Adipocyte (in vitro differentiated cells): ENCODE data around the gene VIM.

Experiments
- DNase-seq: peaks from one replicate; pipeline ENCODE4 v3.0.0-alpha.2; 2015; ENCODE audit warnings: low read depth
- H3K27me3 ChIP-seq: replicated peaks from 2 replicates; pipeline ENCODE4 v1.7.0; 2013; ENCODE audit warnings: mild to moderate bottlenecking, low read length, moderate library complexity; ENCODE audit not compliant: control insufficient read depth, insufficient read depth
- H3K36me3 ChIP-seq: 2 replicates; pipeline ENCODE4 v1.7.0; 2013; ENCODE audit warnings: low read length, mild to moderate bottlenecking, moderate library complexity; ENCODE audit not compliant: control insufficient read depth, insufficient read depth, severe bottlenecking
- H3K4me1 ChIP-seq: 2 replicates; pipeline ENCODE4 v1.7.0; 2013; ENCODE audit warnings: mild to moderate bottlenecking, low read length, moderate library complexity; ENCODE audit not compliant: control insufficient read depth, insufficient read depth
- H3K4me3 ChIP-seq: 2 replicates; pipeline ENCODE4 v1.7.0; 2013; ENCODE audit warnings: mild to moderate bottlenecking, low read length, moderate library complexity
- H3K9ac ChIP-seq: 2 replicates; pipeline ENCODE4 v1.7.0; 2013; ENCODE audit warnings: mild to moderate bottlenecking, low read length, moderate library complexity
- H3K9me3 ChIP-seq: 2 replicates; pipeline ENCODE4 v1.7.0; 2013; ENCODE audit warnings: mild to moderate bottlenecking, low read length, moderate library complexity; ENCODE audit not compliant: control insufficient read depth

Gene VIM

DNA sequence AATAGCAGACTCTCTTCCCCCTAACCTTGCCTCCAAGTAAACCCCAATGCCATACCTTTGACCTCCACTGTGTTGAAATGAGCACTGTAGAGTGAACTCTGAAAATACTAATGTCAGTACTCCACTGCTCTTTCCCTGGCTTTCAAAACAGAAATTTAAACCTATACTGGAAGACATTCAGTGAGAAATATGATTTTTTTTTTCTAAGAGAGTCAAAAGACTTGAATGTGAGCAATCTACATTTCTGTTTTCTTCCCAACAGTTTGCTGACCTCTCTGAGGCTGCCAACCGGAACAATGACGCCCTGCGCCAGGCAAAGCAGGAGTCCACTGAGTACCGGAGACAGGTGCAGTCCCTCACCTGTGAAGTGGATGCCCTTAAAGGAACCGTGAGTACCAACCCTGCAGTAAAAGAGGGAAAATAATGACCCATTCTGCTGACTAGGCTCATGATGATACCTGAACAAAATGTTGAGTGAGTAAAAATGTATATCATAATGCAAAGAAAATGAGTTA is 6.4 kb downstream of the VIM start:
- DNase-seq, result no peak
- peak overlapping the region; percentile 98 for H3K9ac ChIP-seq
- no peaks in the 10 kb centered on the region for H3K27me3 ChIP-seq
- no peaks in the 10 kb centered on the region for H3K9me3 ChIP-seq
- H3K36me3 ChIP-seq, result peaks cover 81% of the 10 kb centered on the region
- H3K4me1 ChIP-seq, result peaks cover 64% of the 10 kb centered on the region
- H3K4me3 ChIP-seq, result peak overlapping the region; percentile 90

GRCh38 chr10:17235136-17235535 is 7.1 kb downstream of the VIM start:
- H3K9me3 ChIP-seq, result no peaks in the 10 kb centered on the region
- peak overlapping the region; percentile 98 for H3K9ac ChIP-seq
- H3K4me3 ChIP-seq, result peak overlapping the region; percentile 90
- H3K4me1 ChIP-seq, result peaks cover 64% of the 10 kb centered on the region
- H3K36me3 ChIP-seq, result peaks cover 80% of the 10 kb centered on the region
- H3K27me3 ChIP-seq, result no peaks in the 10 kb centered on the region
- peak; percentile 28 for DNase-seq

DNA sequence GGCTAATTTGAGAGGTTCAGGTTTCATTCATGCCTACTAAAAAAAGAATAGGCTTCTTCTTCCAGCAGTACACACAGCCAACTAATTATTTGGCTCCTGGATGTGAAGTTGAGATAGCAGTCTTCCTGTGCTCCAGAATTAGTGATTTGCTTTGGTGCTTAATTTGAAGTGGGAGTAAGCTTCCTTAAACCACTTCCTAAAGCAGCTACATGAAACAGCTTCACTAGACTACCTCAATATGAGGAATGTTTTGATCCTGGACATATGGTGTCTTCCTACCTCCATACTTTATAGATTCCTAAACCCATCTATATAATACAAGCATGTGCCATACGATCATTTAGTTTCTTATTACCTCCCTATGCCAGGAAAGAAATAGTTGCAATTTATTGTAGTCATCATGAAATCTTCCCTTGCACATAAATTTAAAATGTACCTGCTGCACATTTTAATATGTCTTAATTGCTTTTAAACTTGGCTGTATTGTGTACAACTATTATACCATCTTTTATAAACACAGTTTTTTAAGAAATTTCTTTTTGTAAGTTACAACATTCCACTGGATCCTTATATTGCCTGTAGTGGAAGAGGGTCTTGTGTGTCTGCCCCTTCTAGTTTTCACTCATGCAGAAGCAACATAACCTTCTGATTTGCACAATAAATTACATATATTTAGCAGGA is 8.6 kb downstream of the VIM start:
- peaks cover 65% of the 10 kb centered on the region for H3K36me3 ChIP-seq
- H3K27me3 ChIP-seq, result no peaks in the 10 kb centered on the region
- peaks cover under 1% of the 10 kb centered on the region for H3K9me3 ChIP-seq
- no peak for DNase-seq
- H3K4me3 ChIP-seq, result peak overlapping the region; percentile 90
- peak overlapping the region; percentile 98 for H3K9ac ChIP-seq
- peaks cover 64% of the 10 kb centered on the region for H3K4me1 ChIP-seq

DNA sequence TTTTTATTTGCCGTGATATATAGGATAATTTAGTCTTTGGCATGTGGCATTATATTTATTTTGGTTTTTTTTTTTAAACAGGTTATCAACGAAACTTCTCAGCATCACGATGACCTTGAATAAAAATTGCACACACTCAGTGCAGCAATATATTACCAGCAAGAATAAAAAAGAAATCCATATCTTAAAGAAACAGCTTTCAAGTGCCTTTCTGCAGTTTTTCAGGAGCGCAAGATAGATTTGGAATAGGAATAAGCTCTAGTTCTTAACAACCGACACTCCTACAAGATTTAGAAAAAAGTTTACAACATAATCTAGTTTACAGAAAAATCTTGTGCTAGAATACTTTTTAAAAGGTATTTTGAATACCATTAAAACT is 9.1 kb downstream of the VIM start:
- peaks cover 60% of the 10 kb centered on the region for H3K36me3 ChIP-seq
- no peak for DNase-seq

DNA sequence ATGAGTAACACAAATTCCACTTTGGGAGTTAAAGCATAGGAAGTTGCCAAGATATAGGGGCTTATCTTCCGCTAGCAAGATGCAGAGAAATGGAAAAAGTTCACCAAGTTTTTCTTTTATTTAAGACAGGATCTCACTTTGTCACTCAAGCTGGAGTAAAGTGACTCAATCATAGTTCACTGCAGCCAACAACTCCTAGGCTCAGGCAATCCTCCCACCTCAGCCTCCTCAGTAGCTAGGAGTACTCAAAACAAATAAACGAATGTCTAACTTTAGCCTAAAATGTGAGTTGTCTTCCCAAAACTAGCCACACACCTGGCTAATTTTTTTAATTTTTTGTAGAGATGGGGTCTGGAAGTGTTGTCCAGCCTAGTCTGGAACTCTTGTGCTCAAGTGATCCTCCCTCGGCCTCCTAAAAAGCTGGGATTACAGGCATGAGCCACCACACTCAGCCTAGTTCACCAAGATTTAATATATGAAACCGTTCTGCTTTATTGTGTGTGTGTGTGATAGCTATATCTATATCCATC is 9.9 kb downstream of the VIM start:
- peaks cover 53% of the 10 kb centered on the region for H3K4me1 ChIP-seq
- H3K9me3 ChIP-seq, result peaks cover 5% of the 10 kb centered on the region
- H3K9ac ChIP-seq, result peak overlapping the region; percentile 62
- H3K27me3 ChIP-seq, result no peaks in the 10 kb centered on the region
- peak; percentile 49 for DNase-seq
- H3K36me3 ChIP-seq, result peaks cover 52% of the 10 kb centered on the region
- H3K4me3 ChIP-seq, result peak overlapping the region; percentile 3

More for the DNA sequence above, 9.1 kb downstream of the VIM start:
- peak overlapping the region; percentile 98 for H3K9ac ChIP-seq
- peaks cover 5% of the 10 kb centered on the region for H3K9me3 ChIP-seq
- peak overlapping the region; percentile 90 for H3K4me3 ChIP-seq
- peaks cover 59% of the 10 kb centered on the region for H3K4me1 ChIP-seq
- H3K27me3 ChIP-seq, result no peaks in the 10 kb centered on the region

DNA sequence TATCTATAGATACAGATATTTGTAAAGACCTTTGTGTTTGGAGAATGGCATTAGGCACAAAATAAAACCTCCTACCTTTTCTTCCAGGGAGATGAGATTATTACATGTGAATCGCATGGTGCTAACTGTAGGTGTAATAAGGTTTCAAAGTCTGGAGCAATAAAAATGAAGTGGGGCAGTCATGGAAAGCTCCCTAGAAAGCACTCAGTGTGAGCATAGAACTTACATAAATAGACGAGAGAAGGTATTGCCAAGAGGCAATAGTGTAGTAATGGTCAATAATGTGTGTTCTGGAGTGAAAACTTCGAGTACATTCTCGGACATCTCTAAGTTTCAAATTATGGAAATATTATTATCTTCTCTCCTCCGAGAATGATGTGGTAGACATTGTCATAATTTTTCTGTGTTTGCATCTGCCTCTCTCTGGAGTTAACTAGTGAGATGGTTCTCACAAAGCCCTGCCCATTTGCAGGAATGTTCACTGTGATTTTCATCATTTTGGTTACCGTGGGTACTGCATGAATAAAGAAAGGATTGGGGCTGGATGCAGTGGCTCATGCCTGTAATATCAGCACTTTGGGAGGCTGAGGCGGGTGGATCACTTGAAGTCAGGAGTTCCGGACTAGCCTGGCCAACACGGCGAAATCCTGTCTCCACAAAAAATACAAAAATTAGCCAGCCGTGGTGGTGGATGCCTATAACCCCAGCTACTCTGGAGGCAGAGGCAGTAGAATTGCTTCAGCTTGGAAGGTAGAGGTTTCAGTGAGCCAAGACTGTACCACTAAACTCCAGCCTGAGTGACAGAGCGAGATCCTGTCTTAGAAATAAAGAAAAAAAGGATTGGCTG is 10.6 kb downstream of the VIM start:
- no peak overlapping the region for H3K4me3 ChIP-seq
- H3K4me1 ChIP-seq, result peaks cover 46% of the 10 kb centered on the region
- H3K36me3 ChIP-seq, result peaks cover 45% of the 10 kb centered on the region
- peak; percentile 82 for DNase-seq
- peak overlapping the region; percentile 62 for H3K9ac ChIP-seq
- peaks cover 5% of the 10 kb centered on the region for H3K9me3 ChIP-seq
- H3K27me3 ChIP-seq, result no peaks in the 10 kb centered on the region

DNA sequence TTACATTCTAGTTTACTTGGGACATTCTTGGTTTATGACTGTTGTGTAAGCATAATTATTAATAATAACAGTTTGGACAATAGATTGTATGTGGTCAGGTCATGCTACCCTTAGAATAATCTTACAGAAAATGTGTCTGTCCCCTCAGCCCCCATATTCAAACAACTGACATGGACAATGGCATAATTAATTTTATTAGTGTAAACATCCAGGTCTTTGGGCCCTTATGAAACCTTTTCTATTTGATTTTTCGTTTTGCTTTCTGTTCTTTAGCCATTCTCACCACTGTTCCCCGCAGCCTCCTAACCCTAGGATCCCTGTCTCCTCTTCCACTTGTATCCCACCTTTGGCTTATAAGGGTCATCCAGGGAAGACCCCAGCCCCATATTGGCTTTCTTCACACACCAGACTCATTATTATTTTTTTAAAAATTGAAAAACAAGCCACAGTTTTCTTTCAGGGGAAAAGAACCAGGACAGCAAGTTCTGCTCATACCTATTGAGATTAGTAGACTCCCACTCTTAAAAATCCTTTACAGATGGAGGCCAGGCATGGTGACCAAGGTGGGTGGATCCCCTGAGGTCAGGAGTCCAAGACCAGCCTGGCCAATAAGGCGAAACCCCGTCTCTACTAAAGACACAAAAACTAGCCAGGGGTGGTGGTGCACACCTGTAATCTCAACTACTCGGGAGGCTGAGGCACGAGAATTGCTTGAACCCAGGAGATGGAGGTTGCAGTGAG is 11.5 kb downstream of the VIM start:
- Histone ChIP-seq H3K36me3 (peaks cover 36% of the 10 kb centered on the region), H3K27me3 (no peaks in the 10 kb centered on the region), H3K9me3 (peaks cover 5% of the 10 kb centered on the region), H3K4me1 (peaks cover 38% of the 10 kb centered on the region), H3K4me3 (no peak overlapping the region), H3K9ac (no peak overlapping the region)
- DNase-seq, result no peak

DNA sequence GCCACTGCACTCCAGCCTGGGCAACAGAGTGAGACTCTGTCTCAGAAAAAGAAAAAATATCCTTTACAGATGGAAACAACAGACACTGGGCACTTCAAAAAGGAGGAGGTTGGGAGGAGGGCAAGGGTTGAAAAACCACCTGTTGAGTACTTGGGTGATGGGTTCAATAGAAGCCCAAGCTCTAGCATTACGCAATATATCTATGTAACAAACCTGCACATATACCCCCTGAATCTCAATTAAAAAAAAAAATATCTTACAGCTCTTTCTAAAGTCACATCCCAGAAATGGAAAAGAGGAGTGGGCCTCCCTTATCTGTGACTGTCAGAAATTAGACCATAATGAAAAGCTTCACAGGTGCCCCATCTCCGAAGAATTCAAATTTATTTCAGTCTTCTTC is 12.1 kb downstream of the VIM start:
- DNase-seq, result no peak
- no peak overlapping the region for H3K4me3 ChIP-seq

GRCh38 chr10:17240616-17241015 is 12.6 kb downstream of the VIM start:
- H3K4me1 ChIP-seq, result peaks cover 27% of the 10 kb centered on the region
- H3K9ac ChIP-seq, result no peak overlapping the region
- H3K4me3 ChIP-seq, result no peak overlapping the region
- H3K27me3 ChIP-seq, result no peaks in the 10 kb centered on the region
- H3K9me3 ChIP-seq, result peaks cover 5% of the 10 kb centered on the region
- peak; percentile 17 for DNase-seq
- peaks cover 25% of the 10 kb centered on the region for H3K36me3 ChIP-seq

More for the DNA sequence above, 12.1 kb downstream of the VIM start:
- Histone ChIP-seq H3K4me1 (peaks cover 32% of the 10 kb centered on the region), H3K9ac (no peak overlapping the region), H3K36me3 (peaks cover 30% of the 10 kb centered on the region), H3K9me3 (peaks cover 5% of the 10 kb centered on the region), H3K27me3 (no peaks in the 10 kb centered on the region)

DNA sequence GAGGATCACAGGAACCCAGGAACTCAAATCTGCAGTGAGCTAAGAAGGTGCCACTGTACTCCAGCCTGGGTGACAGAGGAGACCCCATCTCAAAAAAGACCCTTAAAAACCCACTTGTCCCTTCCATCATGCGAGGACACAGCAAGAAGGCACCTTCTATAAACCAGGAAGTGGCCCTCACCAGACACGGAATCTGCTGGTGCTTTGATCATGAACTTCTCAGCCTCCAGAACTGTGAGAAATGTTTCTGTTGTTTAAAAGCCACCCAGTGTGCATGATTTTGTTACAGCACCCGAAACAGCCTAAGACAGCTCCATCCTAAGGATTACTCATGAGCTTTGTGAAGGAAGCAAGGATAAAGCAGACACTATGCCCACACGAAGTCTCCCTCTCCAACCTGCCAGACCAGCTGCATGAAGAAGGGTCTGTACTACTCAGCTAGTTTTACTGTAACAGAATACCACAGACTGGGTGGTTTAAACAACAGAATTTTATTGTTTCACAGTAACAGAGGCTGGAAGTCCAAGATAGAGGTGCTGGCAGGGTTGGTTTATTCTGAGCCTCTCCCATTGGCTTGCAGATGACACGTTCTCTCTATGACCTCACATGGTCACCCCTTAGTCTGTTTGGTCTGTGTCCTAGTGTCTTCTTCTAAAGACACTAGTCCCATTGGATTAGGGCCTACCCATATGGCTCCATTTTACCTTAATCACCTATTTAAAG is 13.7 kb downstream of the VIM start:
- Histone ChIP-seq H3K4me1 (peaks cover 15% of the 10 kb centered on the region), H3K9me3 (peaks cover 5% of the 10 kb centered on the region), H3K9ac (no peak overlapping the region), H3K27me3 (no peaks in the 10 kb centered on the region), H3K36me3 (peaks cover 14% of the 10 kb centered on the region), H3K4me3 (no peak overlapping the region)
- DNase-seq, result no peak
